Endodermal cell (in vitro differentiated cells): ENCODE data around the gene DENND2A. TPM values are rescaled to one million over a fixed set of nuclear protein-coding genes. Genes with fewer than 3 reads are reported as not detected.
"Not testable (repeated sequence)": the region's sequence is repeated elsewhere in the genome, so short reads cannot be mapped to it uniquely, and the experiment has no call there.

ENCODE experiments used
- DNase-seq: peaks from one replicate; pipeline ENCODE4 v3.0.0-alpha.2; 2017
- H3K27ac ChIP-seq: 2 replicates; pipeline ENCODE4 v1.5.1; 2013; ENCODE audit warnings: mild to moderate bottlenecking, low read depth, low read length, moderate library complexity
- H3K27me3 ChIP-seq: 2 replicates; pipeline ENCODE4 v1.6.1; 2013; ENCODE audit warnings: mild to moderate bottlenecking, low read length, moderate library complexity; ENCODE audit not compliant: insufficient read depth, control insufficient read depth, poor library complexity, severe bottlenecking
- H3K36me3 ChIP-seq: 2 replicates; pipeline ENCODE4 v1.7.0; 2013; ENCODE audit warnings: mild to moderate bottlenecking, low read length, moderate library complexity; ENCODE audit not compliant: control insufficient read depth, insufficient read depth
- H3K4me1 ChIP-seq: one replicate; pipeline ENCODE4 v1.7.0; 2013; ENCODE audit warnings: low read length; ENCODE audit not compliant: control insufficient read depth, insufficient read depth
- H3K4me3 ChIP-seq: 2 replicates; pipeline ENCODE4 v1.5.1; 2013; ENCODE audit warnings: mild to moderate bottlenecking, low read length, moderate library complexity
- H3K9ac ChIP-seq: 2 replicates; pipeline ENCODE4 v1.6.1; 2013; ENCODE audit warnings: mild to moderate bottlenecking, low read length, moderate library complexity; ENCODE audit not compliant: poor library complexity, severe bottlenecking; ENCODE audit errors: extremely low read depth
- H3K9me3 ChIP-seq: 2 replicates; pipeline ENCODE4 v1.6.1; 2013; ENCODE audit warnings: mild to moderate bottlenecking, low read length, moderate library complexity; ENCODE audit not compliant: control insufficient read depth
- H3K27ac Mint-ChIP-seq: 2 replicates; pipeline ENCODE4 v1.8.0; 2020; ENCODE audit warnings: mixed read lengths
- H3K27me3 Mint-ChIP-seq: 2 replicates; pipeline ENCODE4 v1.8.0; 2021; ENCODE audit warnings: mild to moderate bottlenecking, mixed read lengths; ENCODE audit not compliant: insufficient read depth
- H3K36me3 Mint-ChIP-seq: 2 replicates; pipeline ENCODE4 v1.8.0; 2020; ENCODE audit warnings: low read depth, mixed read lengths
- H3K4me1 Mint-ChIP-seq: 2 replicates; pipeline ENCODE4 v1.8.0; 2020; ENCODE audit warnings: mixed read lengths
- H3K4me3 Mint-ChIP-seq: 2 replicates; pipeline ENCODE4 v1.8.0; 2020; ENCODE audit warnings: mild to moderate bottlenecking, moderate library complexity, mixed read lengths
- H3K9me3 Mint-ChIP-seq: 2 replicates; pipeline ENCODE4 v1.8.0; 2020; ENCODE audit warnings: mild to moderate bottlenecking, mixed read lengths
- CTCF ChIP-seq: fragments of 200-600 bp; sonication (generic); conservative IDR thresholded peaks from 2 replicates; pipeline ENCODE4 v1.5.0; 2021; ENCODE audit warnings: antibody characterized with exemption, mild to moderate bottlenecking
- WGBS, 2 experiments: methylation state at CpG; one replicate each; pipeline versions ENCODE4 v1.1.5 to v1.1.7; 2013; ENCODE audit warnings: missing lambda C conversion rate in 2 of 2, mixed read lengths in 1 of 2; ENCODE audit not compliant: insufficient coverage in 1 of 2, insufficient read length in 1 of 2; 5-methylcytosine and 5-hydroxymethylcytosine counted together
- total RNA-seq, 2 donors: library from RNA; stranded (reverse); fragmentation: NEBNext Ultra II Directional in 1 of 2; extraction: Animal tissue kit (Norgen Biotek cat#: 25700) in 1 of 2; gene quantifications; 2 replicates in 1 of 2; 3 replicates in 1 of 2; pipeline ENCODE4 v1.2.1, GENCODE V29; 2021

Gene DENND2A
- total RNA-seq, 2 donors from 2014 or later, result 28.5 to 40.6 TPM

GRCh38 chr7:140517546-140518369, 122.9 kb downstream of the DENND2A start:
- Histone ChIP-seq H3K36me3 (peaks cover 8% of the 10 kb centered on the region), H3K27me3 (no peaks in the 10 kb centered on the region), H3K4me3 (no peak overlapping the region), H3K27ac (no peak overlapping the region), H3K4me1 (no peaks in the 10 kb centered on the region), H3K9me3 (no peaks in the 10 kb centered on the region), H3K9ac (no peak overlapping the region)
- H3K36me3 Mint-ChIP-seq, result peaks cover 7% of the 10 kb centered on the region
- no peaks in the 10 kb centered on the region for H3K27me3 Mint-ChIP-seq
- DNase-seq, result peak; percentile 99
- H3K9me3 Mint-ChIP-seq, result no peaks in the 10 kb centered on the region
- H3K4me3 Mint-ChIP-seq, result no peak overlapping the region
- 54 to 63% methylated on average over 22 to 31 of the region's 31 CpGs for WGBS, 2 experiments
- no peak overlapping the region for H3K27ac Mint-ChIP-seq
- peaks cover 14% of the 10 kb centered on the region for H3K4me1 Mint-ChIP-seq
- peak; percentile 95 for TF ChIP-seq CTCF

GRCh38 chr7:140512317-140513000, 128.2 kb downstream of the DENND2A start:
- Histone ChIP-seq H3K27ac (peak overlapping the region; percentile 44), H3K9me3 (no peaks in the 10 kb centered on the region), H3K36me3 (no peaks in the 10 kb centered on the region), H3K27me3 (no peaks in the 10 kb centered on the region), H3K9ac (no peak overlapping the region), H3K4me3 (no peak overlapping the region), H3K4me1 (peaks cover 4% of the 10 kb centered on the region)
- peaks cover 10% of the 10 kb centered on the region for H3K4me1 Mint-ChIP-seq
- no peaks in the 10 kb centered on the region for H3K27me3 Mint-ChIP-seq
- no peak for TF ChIP-seq CTCF
- no peak overlapping the region for H3K4me3 Mint-ChIP-seq
- DNase-seq, result no peak
- peak overlapping the region; percentile 33 for H3K27ac Mint-ChIP-seq
- no peaks in the 10 kb centered on the region for H3K36me3 Mint-ChIP-seq
- no peaks in the 10 kb centered on the region for H3K9me3 Mint-ChIP-seq
- 68 to 77% methylated on average over 7 to 9 of the region's 9 CpGs for WGBS, 2 experiments

DNA sequence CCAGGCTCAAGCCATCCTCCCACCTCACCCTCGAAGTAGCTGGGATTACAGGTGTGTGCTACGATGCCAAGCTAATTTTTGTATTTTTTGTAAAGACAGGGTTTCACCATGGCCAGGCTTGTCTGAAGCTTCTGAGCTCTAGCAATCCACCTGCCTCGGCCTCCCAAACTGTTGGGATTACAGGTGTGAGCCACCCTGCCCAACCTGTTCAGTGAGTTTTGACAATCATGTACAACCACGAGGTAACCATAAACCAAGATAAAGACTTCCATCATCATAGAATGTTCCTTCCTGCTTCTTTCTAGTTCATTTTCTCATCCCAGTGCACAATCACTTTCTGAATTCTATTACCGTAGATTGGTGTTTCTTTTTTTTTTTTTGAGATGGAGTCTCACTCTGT, 130.8 kb downstream of the DENND2A start:
- Mint-ChIP-seq H3K27ac (no peak overlapping the region), H3K4me3 (no peak overlapping the region), H3K9me3 (no peaks in the 10 kb centered on the region), H3K27me3 (no peaks in the 10 kb centered on the region), H3K36me3 (no peaks in the 10 kb centered on the region), H3K4me1 (peaks cover 18% of the 10 kb centered on the region)
- H3K36me3 ChIP-seq, result no peaks in the 10 kb centered on the region
- H3K4me3 ChIP-seq, result no peak overlapping the region
- H3K9ac ChIP-seq, result no peak overlapping the region
- no peak for TF ChIP-seq CTCF
- H3K27me3 ChIP-seq, result no peaks in the 10 kb centered on the region
- peaks cover 17% of the 10 kb centered on the region for H3K4me1 ChIP-seq
- no peak for DNase-seq
- no peaks in the 10 kb centered on the region for H3K9me3 ChIP-seq
- WGBS, 2 experiments, result 96 to 97% methylated on average over 3 to 4 of the region's 5 CpGs
- H3K27ac ChIP-seq, result no peak overlapping the region

GRCh38 chr7:140507556-140507955, 133.1 kb downstream of the DENND2A start:
- H3K27me3 Mint-ChIP-seq, H3K9me3 ChIP-seq, H3K36me3 ChIP-seq, H3K9me3 Mint-ChIP-seq, H3K9ac ChIP-seq, H3K4me3 Mint-ChIP-seq, H3K36me3 Mint-ChIP-seq, DNase-seq, H3K27me3 ChIP-seq, H3K27ac Mint-ChIP-seq, H3K27ac ChIP-seq, H3K4me3 ChIP-seq: not testable (repeated sequence)
- H3K4me1 ChIP-seq, result peaks cover 17% of the 10 kb centered on the region
- WGBS, 2 experiments, result 77 to 93% methylated on average over 5 to 6 of the region's 6 CpGs
- H3K4me1 Mint-ChIP-seq, result peaks cover 18% of the 10 kb centered on the region
